CD4-positive, alpha-beta T cell (primary cell): ENCODE data around the gene GPC1. TPM values are rescaled to one million over a fixed set of nuclear protein-coding genes. Genes with fewer than 3 reads are reported as not detected.

Source experiments
- ATAC-seq: fragments of 200-7000 bp; cut with Tn5 transposase; one replicate; pipeline ENCODE4 v1.10.0; 2022; ENCODE audit warnings: mild to moderate bottlenecking; ENCODE audit not compliant: poor library complexity
- CTCF ChIA-PET: fragments of 350-600 bp; sonication (Branson Sonifier 250); formaldehyde crosslinking; loops from one replicate; lab custom pipeline; 2021; ENCODE audit warnings: antibody characterized with exemption, inconsistent platforms; lab: Charles Lee
- POLR2A ChIA-PET: fragments of 350-600 bp; sonication (Branson Sonifier 250); formaldehyde crosslinking; loops from one replicate; lab custom pipeline; 2021; ENCODE audit warnings: antibody characterized with exemption, inconsistent platforms; lab: Charles Lee
- DNase-seq, 14 experiments: peaks; one replicate each; pipeline ENCODE4 v3.0.0-alpha.2; 2013 to 2020; ENCODE audit warnings: mixed read lengths in 2 of 14
- H3K27ac ChIP-seq, 2 donors: one replicate each; pipeline versions ENCODE4 v1.5.1 to v1.7.0; 2013; ENCODE audit warnings: low read length in 2 of 2, low read depth in 1 of 2, mild to moderate bottlenecking in 1 of 2
- H3K27me3 ChIP-seq, 2 experiments: 1 replicate in 1 of 2; 2 replicates in 1 of 2; pipeline versions ENCODE4 v1.6.1 to v1.7.0; 2013; ENCODE audit warnings: low read length in 2 of 2, control low read depth in 1 of 2, mild to moderate bottlenecking in 1 of 2, moderate library complexity in 1 of 2; ENCODE audit not compliant: insufficient read depth in 2 of 2, control insufficient read depth in 1 of 2
- H3K36me3 ChIP-seq: one replicate; pipeline ENCODE4 v1.6.1; 2013; ENCODE audit warnings: low read length, control low read depth; ENCODE audit not compliant: insufficient read depth
- H3K4me1 ChIP-seq: one replicate; pipeline ENCODE4 v1.6.1; 2013; ENCODE audit warnings: low read length, control low read depth; ENCODE audit not compliant: insufficient read depth
- H3K4me3 ChIP-seq: one replicate; pipeline ENCODE4 v1.5.1; 2013; ENCODE audit warnings: mild to moderate bottlenecking, low read length, moderate library complexity
- H3K9me3 ChIP-seq, 2 experiments: 1 replicate in 1 of 2; 2 replicates in 1 of 2; pipeline versions ENCODE4 v1.6.1 to v1.7.0; 2013; ENCODE audit warnings: low read length in 2 of 2, mild to moderate bottlenecking in 2 of 2, control low read depth in 1 of 2, moderate library complexity in 1 of 2; ENCODE audit not compliant: control insufficient read depth in 1 of 2, insufficient read depth in 1 of 2
- H3K27ac Mint-ChIP-seq: one replicate; pipeline ENCODE4 v1.8.0; 2020; ENCODE audit warnings: mixed read lengths
- H3K27me3 Mint-ChIP-seq: one replicate; pipeline ENCODE4 v1.8.0; 2021; ENCODE audit warnings: mixed read lengths
- H3K36me3 Mint-ChIP-seq: one replicate; pipeline ENCODE4 v1.8.0; 2021; ENCODE audit warnings: low read depth, mixed read lengths
- H3K4me1 Mint-ChIP-seq: one replicate; pipeline ENCODE4 v1.8.0; 2021; ENCODE audit warnings: low read depth, mixed read lengths
- H3K4me3 Mint-ChIP-seq: one replicate; pipeline ENCODE4 v1.8.0; 2020; ENCODE audit warnings: mild to moderate bottlenecking, mixed read lengths
- H3K9me3 Mint-ChIP-seq: one replicate; pipeline ENCODE4 v1.8.0; 2020; ENCODE audit warnings: mixed read lengths
- CTCF ChIP-seq: fragments of 200-600 bp; IDR thresholded peaks from one replicate; pipeline ENCODE4 v1.8.0; 2022; ENCODE audit warnings: antibody characterized with exemption, mild to moderate bottlenecking
- intact Hi-C, 2 experiments: fragments of 100-400 bp; cut with DNase I in 1 of 2; cut with micrococcal nuclease in 1 of 2; formaldehyde crosslinking; loops; one replicate each; pipeline versions ENCODE4 v1.15.1 to v1.9.0; 2023 to 2025; cut with DNase I, micrococcal nuclease
- total RNA-seq, 174 experiments: library from RNA in 2 of 174; stranded (reverse) in 2 of 174; gene quantifications; one replicate each; pipeline ENCODE4 v1.2.3 and lab custom pipeline; 2021 to 2026

The GPC1 gene
- total RNA-seq, 2 experiments from 2014 or later, result 0.58 to 0.98 TPM

- POLR2A ChIA-PET, result no interaction called here
- CTCF ChIA-PET, result interaction anchor here (1.2 kb wide), 1 partner anchor 11 kb away, joined by 3 read pairs; no protein-coding TSS in a partner anchor
- Mint-ChIP-seq H3K36me3 (no peaks in the 10 kb centered on the region), H3K27ac (no peak overlapping the region), H3K9me3 (peaks cover 2% of the 10 kb centered on the region), H3K4me3 (no peak overlapping the region), H3K27me3 (peaks cover 5% of the 10 kb centered on the region), H3K4me1 (no peaks in the 10 kb centered on the region)
- Histone ChIP-seq H3K9me3 (peaks cover 0 to 28% of the 10 kb centered on the region in 2 experiments), H3K4me1 (no peaks in the 10 kb centered on the region), H3K4me3 (no peak overlapping the region), H3K36me3 (no peaks in the 10 kb centered on the region), H3K27me3 (peaks cover 0 to 12% of the 10 kb centered on the region in 2 experiments), H3K27ac (no peak overlapping the region)
- DNase-seq, result peak in 1 of 14 experiments; percentile 23
- ATAC-seq, result no peak
- intact Hi-C loops, result no loop called here
- TF ChIP-seq CTCF, result no peak
These were observed 8.4 kb upstream of the GPC1 start for GRCh38 chr2:240426845-240427721.

- ChIA-PET CTCF (interaction anchor here (1.2 kb wide), 1 partner anchor 12 kb away, joined by 3 read pairs; no protein-coding TSS in a partner anchor), POLR2A (no interaction called here)
- H3K4me3 Mint-ChIP-seq, result no peak overlapping the region
- no peak overlapping the region for H3K27ac ChIP-seq
- peaks cover 9% of the 10 kb centered on the region for H3K27me3 Mint-ChIP-seq
- peaks cover 0 to 12% of the 10 kb centered on the region in 2 experiments for H3K27me3 ChIP-seq
- peaks cover 0 to 28% of the 10 kb centered on the region in 2 experiments for H3K9me3 ChIP-seq
- H3K36me3 Mint-ChIP-seq, result no peaks in the 10 kb centered on the region
- H3K4me1 ChIP-seq, result no peaks in the 10 kb centered on the region
- no peak for TF ChIP-seq CTCF
- no peaks in the 10 kb centered on the region for H3K4me1 Mint-ChIP-seq
- DNase-seq (no peak), ATAC-seq (no peak)
- no peaks in the 10 kb centered on the region for H3K9me3 Mint-ChIP-seq
- H3K27ac Mint-ChIP-seq, result no peak overlapping the region
- H3K4me3 ChIP-seq, result no peak overlapping the region
- intact Hi-C loops, result no loop called here
- no peaks in the 10 kb centered on the region for H3K36me3 ChIP-seq
These were observed 7.7 kb upstream of the GPC1 start for GRCh38 chr2:240427729-240428128.

- H3K36me3 Mint-ChIP-seq, result no peaks in the 10 kb centered on the region
- no peak for TF ChIP-seq CTCF
- ChIA-PET CTCF (interaction anchor here (1.2 kb wide), 1 partner anchor 12 kb away, joined by 3 read pairs; no protein-coding TSS in a partner anchor), POLR2A (no interaction called here)
- Histone ChIP-seq H3K4me3 (no peak overlapping the region), H3K27me3 (peaks cover 0 to 12% of the 10 kb centered on the region in 2 experiments), H3K4me1 (no peaks in the 10 kb centered on the region), H3K27ac (no peak overlapping the region), H3K36me3 (no peaks in the 10 kb centered on the region), H3K9me3 (peaks cover 0 to 28% of the 10 kb centered on the region in 2 experiments)
- DNase-seq (no peak), ATAC-seq (no peak)
- H3K9me3 Mint-ChIP-seq, result no peaks in the 10 kb centered on the region
- H3K27ac Mint-ChIP-seq, result no peak overlapping the region
- H3K4me3 Mint-ChIP-seq, result no peak overlapping the region
- intact Hi-C loops, result no loop called here
- H3K4me1 Mint-ChIP-seq, result no peaks in the 10 kb centered on the region
- peaks cover 9% of the 10 kb centered on the region for H3K27me3 Mint-ChIP-seq
These were observed 7.2 kb upstream of the GPC1 start for GRCh38 chr2:240428245-240428644.
